NCI-H2171 treated with DMSO at 0.1 percent for 48 hours (cell line): ENCODE data around the gene PON1.
A peak's percentile ranks its signal among the peaks of the same experiment; 100 is the strongest.

Experiments used
- DNase-seq: peaks from one replicate; lab custom pipeline; 2025; lab: John Stamatoyannopoulos, UW

Gene PON1

DNA sequence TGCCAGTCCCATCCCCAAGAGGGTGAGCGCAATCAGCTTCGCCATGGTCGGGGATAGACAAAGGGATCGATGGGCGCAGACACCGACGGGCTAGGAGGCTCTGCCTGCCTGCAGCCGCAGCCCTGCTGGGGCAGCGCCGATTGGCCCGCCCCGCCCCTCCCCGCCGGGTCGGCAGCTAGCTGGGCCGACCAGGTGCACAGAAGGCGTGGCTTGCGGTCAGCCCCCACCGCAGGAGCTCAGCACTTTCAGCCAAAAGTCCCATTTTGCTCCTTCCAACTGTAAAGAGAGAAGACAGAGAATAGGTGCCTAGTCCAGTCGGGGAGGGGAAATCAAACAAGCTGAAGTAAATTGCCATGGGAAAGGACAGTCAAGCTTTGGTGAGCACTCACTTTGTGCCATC is at the start of gene PON1:
Gene PON1 (minus strand): TSS at position 102 of the 400 bp plus-strand sequence. CDS start 57 bp downstream, at position 45.
- DNase-seq = no peak

DNA sequence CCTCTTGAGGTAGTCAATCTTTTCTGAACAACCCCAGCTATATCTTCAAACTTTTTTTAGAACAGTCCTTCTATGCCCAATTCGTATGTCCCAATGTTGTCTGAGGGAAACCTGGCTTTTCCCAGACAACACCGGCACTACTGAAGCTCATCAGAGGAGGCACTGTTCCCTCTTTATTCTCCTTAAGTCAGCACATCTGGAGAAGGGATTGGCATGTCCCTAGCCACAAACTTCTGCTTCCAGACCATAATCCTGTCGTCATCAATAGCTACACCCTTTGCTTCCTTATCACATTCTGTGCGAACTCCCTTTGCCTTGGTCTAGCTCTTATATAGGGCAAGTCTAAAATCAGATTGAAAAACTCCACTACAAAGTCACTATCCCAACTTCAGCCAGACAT is 49.0 kb upstream of the PON1 start:
- no peak for DNase-seq

DNA sequence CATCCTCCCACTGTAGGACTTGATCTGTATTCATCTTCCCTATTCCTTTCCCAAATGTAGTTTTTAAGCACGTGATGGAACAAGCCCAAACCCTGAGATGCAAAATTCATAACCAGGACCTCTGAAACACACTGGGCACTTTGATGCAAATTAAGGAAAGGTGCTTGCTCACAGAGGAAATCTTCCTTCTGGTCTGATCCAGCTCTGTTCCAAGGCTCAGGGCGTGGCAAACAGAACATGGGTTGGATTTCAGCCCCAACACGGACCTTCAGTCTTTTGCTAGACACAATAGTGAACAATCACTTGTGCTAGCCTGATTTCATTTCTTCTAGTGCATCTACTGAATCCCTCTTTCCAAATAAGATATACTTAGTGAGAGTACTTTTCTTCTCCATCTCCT is 43.9 kb upstream of the PON1 start:
- no peak for DNase-seq

DNA sequence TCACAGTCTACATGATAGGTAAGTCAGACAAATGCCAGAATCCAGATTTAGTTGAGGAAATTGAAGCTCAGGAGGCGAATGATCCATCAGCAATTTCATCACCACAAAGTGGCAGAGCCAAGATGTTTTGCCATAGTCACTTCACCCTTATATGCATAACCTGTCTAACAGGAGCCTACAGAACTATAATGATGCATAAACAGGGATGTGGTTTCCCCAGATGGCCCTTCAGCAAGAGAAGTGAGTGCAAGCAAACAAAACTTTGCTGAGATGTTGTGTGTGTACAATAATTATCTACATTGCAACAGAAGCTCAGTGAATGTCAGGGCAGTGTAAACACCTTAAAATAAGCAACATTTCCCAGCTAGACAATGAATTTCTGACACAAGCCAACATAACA is 43.3 kb upstream of the PON1 start:
- no peak for DNase-seq

DNA sequence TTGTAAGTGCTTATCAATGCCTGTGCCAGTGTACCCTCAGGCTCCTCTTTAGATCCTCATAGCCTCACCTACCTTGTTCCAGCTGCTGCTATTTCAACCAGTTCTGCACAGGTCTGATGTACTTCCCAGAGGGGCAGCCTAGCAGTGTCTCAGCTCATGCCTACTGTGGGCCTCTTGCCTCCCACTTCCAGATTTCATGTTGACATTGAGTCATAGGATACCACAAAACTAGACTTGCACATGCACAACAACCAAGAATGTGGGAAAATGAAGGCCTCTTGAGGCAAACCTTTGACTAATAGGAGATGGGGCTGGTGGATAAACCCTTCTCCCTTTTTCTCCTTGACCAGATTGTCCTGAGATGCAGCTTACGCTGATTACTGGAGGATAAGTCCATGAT is 40.8 kb upstream of the PON1 start:
- no peak for DNase-seq

DNA sequence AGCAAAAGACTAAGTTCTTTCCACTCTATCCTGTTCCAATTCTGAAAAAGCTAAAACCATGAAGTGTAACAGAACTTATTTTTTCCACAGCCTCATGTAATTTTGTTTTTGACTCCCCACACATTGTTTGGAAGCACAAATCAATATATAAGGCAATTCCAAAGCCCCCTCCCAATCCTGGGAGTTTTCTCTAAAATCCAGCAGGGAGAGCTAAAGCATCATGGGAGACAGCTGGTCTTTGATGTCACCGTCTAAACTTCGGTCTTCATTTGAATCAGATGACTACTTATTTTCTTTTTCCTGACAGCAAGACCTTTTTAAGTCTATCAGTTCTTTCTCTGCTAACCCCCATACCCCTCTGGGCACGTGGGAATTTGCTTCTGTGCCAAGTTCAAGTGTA is 33.3 kb upstream of the PON1 start:
- DNase-seq = no peak

DNA sequence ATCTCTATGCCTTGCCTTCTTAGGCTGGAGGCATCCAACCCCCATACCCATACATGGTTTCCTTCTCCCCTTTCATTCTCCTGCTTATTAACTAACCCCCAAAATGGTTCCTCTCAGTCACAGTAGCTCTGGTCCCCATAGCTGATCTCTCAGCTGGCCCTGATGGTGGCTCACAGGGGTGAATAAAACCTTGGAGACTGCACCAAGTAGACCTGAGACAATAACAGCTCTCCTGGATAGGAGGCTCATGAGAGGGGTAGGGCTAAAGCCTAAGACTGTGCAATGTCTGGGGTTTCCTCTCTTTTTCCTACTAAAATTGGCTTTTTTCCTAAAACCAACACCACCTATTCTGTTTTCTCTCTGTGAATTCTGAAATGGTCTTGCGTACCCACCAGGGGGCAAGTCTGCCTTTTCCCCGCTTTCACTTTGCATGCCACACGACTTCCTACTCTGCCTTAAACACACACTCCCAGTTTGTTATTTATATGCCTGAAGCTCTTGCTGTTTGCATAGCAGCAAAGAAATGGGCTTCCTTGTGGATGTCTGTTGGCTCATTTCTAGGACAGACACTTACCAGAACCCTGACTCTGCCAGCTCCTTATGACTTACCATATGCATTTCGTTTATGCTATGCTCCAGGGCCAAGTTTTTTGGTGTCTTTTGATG is 18.4 kb upstream of the PON1 start:
- DNase-seq = no peak

DNA sequence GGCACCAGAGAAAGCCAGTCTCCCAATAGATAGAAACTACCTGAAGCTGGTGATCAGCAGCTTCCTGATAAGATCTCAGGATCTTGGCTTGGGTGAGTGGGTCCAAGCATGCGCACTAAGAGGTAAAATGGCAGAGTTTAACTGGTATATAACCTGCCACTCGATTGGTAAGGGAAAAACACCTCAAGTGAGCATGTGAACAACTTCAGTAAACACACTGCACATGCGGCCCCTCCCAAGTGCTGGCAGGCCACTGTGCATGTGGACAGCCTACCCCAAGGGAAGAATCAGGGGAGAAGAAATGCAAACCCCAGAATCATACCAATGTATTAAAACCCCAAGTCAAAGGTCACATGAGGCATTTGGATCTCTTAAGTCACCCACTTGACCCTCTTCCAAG is 17.7 kb upstream of the PON1 start:
- no peak for DNase-seq

DNA sequence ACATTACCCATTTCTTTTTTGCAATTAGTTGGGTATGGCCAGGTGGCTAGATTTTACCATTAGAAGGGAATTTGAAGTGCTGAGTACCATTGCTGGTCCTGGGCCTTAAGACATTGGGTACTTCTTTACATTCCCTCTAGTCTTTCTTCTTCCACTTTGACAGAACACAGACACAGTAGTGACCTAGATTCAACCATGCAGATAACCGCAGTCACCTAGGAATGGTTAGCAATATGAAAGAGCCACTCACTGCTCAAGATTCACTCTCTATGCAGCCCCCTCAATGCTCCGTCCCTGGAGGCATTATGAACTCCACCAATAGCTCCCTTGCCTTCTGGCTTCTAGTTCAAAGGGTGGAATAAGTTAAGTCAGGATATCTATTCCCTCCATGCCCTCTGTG is 16.2 kb upstream of the PON1 start:
- no peak for DNase-seq

DNA sequence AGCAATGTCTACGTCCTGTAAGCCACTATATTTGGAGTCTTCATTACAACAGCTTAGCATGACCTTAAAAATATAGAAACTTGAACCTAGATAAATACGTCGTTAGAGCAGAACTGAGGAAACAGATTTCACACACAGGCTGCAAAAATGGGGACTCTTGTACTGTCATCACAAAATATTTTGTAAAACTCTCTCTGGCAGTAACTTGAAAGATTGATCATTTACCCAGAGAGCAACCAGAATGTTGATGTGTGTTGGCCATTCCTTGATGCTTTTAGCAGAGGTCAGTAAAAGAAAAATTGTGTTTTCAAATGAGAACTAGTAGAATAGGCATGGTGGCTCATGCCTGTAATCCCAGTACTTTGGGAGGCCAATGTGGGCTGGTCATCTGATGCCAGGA is 14.5 kb upstream of the PON1 start:
- no peak for DNase-seq

DNA sequence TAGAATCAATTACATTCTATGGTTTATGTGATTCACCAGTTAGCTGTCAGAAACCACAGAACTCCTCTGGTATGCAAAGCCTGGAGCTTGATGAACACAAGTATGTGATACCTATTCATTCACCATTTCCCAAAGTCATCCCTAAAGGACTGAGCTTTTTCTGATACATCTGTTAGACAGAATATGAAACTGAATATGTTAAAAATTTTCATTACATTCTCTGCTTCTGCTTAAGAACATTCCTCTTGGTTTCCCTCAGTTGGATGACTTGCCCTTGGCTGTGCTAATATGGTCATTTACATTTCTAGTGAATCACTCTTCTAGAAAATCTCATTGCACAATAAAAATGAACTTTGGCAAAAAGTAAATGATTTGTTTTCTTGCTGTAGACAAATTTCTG is 10.8 kb upstream of the PON1 start:
- no peak for DNase-seq

DNA sequence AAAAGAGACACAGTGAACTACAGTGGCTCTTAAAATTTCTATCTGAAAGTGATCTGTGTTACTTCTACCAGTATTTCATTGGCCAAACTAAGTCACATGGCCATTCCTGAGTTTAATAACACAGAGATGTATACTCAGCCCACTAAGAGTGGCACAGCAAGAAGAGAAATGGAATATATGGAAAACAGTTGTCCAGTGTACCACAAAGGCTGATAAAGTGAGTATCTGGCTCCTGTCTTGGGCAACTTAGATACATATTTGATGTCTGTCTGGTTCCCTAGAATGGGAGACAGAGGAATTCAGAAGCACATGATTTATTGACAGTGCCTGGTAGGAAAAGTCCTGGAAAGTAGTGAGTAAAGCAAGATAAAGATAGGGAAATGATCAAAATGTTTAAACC is 10.1 kb upstream of the PON1 start:
- no peak for DNase-seq

DNA sequence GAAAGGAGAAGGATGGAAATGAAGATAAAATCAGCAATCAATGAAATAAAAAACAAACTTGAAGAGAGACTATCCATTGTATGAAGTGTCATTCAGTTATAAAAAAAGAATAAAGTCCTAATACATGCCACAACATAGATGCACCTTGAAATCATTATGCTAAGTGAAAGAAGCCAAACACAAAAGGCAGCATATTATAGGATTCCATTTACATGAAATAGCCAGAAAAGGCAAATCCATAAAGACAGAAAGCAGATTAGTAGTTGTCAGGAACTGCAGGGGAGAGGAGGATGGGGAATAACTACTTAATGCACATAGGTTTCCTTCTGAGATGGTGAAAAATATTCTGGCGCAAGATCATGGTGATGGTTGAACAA is 6.6 kb upstream of the PON1 start:
- no peak for DNase-seq

DNA sequence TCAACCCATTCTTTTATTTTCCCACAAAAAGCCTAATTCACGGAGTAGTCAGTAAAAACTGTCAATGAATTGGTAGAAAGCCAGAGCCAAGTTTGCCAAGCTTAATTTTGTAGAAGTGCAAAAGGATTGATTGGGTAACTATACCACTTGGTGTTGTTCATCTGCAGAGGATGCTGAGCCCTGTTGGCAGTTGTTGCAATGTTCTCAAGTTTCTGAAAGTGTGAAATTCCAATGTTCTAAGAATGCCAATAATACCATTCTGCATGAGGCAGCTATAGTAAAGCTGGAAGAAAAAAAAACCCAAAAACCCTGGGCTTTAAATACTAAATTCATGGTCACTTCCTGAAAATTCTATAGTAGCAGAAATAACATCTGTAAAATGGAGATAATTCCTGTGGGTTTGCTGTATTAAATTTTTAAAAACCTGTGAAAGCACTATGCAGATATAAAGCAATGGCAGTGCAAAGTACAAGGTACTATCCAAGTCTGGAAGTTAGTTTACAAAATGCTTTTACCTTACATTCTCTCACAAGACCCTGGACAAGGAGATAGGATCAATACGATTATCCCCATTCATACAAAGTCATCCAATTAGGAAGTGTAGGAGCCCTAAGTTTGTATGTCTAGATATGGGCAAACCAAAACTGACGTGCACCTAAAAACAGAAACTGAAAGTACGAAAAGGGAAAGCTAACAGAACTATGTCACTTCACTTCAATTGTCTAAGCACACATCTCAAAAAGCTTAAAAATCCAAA is 6.0 kb upstream of the PON1 start:
- no peak for DNase-seq

DNA sequence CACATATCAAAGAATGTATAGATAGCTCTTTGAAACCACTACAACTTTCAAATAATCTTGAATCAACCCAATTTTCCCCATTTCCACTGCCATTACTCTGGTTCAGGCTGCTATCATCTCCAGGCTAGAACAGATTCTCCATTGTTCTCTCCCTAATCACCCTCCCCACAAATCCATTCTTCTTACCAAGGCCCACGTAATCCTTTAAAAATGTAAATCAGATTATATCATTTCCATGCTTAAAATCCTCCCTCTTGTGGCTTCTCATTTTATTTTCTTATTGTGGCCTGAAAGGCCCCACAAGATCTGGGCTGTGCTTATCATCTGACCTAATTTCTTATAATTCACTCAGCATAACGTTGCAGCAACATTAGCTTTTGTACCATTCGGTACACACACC is 3.0 kb upstream of the PON1 start:
- DNase-seq = no peak

DNA sequence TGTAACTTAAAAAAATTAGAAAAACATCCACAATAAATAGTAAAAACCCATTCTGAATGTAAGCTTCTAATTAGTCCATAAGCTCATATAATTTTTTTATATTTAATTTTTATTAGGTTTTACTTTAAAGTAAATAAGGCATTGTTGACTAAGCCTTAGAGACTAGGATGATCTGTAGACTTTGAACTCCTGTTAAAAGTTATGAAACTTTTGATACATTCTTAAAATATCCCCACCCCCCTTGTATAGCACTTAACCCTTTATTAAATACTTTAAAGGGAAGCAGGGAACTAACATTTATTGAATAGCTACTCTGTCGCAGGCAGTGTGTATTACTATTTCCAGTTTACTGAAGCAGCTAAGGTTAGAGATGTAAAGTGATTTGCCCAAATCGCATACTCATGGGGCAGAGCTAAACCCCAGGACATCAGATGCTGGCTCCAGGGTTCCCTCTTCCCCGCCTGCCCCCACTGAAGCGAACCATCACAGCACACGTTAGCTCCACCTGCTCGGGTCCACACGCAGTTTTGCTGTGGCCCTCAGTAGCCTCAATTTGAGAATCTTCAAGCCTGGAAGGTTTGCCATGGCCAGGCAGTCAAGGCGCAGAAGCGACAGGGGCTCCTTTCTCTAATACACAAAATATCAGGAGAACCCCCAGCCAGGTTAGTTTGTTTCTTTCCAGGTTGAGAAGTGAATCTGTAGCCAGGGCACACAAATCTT is 762 bp downstream of the PON1 start:
- no peak for DNase-seq

DNA sequence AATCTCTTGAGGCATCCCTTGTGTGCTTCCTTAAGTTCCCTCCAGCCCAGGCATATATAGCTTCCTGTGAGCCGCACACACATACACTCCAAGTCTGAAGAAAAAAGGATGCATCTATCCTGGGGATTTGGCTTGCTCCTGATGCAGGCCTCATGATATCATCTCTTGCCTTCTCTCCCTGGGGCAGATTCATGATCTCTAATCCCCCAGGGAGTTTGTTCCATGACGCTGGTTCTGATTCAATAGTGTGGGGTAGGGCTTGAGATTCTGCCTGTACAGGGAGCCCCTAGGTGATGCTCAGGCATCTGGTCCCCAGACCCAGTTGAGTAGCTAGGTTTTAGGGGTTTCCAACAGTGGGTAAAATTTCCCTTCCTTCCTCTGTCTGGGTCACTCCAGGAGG is 1.5 kb downstream of the PON1 start:
- DNase-seq = no peak

DNA sequence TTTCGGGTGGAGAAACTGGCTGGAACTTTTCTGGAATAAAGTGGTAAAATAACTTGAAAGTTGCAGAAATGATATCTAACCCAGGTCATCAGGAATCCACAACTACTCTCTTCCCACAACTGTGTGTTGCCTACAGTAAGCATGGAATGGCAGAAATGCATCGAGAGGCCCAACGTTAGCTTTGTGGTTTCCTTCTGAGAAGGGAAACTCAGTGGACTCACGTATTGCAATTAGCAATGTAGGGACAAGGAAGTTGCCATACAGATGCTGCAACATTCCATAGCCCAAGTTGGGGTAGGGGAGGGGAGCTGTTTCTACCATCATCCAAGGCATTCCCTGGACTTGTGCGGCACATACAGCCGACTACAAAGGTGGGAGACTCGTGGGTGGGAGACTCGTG is 1.9 kb downstream of the PON1 start:
- no peak for DNase-seq

DNA sequence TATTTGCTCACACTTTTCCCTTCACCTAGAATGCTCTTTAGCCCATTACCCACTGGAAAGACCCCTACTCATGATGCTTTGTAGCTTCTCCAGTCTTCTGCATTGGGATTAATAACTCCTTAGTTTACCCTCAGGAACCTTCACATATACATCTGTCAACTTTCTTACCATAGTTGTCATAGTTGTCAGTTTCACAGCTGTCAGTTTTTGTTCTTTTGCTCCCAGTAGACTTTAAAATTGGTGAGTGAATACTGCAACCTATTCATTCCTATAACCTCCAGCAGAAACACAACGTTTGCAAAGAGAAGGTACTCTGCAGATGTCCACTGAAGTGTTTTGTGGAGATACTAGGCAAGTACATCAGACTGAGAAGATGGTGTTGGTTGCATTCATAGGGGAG is 2.6 kb downstream of the PON1 start:
- DNase-seq = no peak

DNA sequence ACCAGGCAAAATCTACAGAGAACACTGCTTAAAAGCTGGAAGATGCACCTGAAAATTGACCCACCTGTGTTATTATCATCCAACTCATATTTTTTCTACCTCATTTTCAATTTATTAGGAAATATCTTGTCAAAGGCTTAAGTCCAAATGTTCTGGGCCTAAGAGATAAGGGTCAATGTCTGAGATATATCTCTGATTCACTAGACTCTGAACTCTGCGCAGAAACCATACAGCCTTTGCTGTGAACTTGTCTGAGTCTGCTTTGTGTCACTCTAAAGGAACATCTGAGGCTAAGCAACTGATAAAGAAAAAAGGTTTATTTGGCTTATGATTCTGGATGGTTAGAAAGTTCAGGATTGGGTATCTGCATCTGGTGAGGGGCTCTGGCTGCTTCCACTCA is 3.7 kb downstream of the PON1 start:
- no peak for DNase-seq

DNA sequence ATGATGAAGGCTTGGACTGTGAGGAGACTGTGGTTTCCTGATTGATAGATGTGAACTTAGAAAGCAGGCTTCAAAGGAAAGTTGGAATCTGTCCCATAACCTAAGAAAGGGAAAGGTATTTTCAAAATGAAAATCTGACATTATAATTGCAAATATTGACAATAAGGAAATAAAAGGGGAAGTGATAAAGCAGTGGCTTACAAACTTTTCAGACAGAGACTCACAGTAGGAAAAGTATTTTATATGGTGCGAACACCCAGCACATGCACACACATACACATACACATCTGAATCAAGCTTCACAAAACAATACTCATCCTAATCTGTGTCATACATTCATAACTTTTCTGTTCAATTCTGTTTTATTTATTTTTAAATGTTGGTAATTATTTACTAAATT is 4.8 kb downstream of the PON1 start:
- no peak for DNase-seq

DNA sequence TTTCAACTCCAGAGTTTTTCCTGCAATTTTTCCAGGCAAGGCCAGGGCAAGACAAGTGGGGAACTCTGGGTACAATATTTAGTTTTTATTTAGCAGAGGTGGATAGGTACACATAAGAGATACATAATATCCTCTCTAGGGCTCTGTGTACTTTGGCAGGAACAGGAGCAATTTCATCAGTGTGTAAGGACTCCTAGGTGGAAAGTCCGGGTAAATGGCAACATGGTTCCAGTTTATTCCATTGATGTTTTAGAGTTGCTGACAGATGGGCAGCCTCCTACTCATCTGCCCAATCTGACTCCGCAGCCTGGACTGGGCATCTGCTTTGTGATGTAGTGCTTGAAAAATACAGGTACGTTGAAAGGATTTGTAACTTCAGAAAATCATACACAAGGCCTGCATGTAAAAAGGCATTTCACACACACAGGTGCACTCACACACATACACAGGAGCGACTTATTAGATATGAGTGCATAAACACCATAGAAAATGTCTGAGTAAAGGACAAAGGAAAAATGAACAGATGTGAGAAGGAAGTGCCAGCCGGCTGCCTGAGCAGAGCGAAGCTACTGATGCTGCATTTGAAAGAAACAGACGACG is 5.7 kb downstream of the PON1 start:
- DNase-seq = peak; percentile 86

DNA sequence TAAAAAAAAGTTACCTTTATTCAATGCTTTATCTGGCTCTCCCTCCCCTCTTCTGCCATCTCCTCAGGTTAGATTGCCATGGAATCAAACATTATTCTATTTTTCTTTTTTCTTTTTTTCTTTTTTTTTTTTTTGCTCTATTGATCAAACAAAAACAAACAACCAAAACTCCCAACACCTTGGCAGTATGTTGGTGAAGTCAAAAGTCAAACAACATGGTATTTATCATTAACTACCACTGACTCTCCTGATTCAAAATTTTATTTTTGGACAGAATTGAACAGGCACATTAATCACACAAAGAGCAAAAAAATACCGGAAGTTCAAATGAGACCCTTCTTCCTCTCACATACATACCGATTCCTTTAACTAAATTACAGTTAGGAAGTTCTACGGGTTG is 6.4 kb downstream of the PON1 start:
- DNase-seq = no peak
